GM23338 (cell line): ENCODE results near the gene UBC. TPM values are rescaled to one million over a fixed set of nuclear protein-coding genes. Genes with fewer than 3 reads are reported as not detected.
A peak's percentile ranks its signal among the peaks of the same experiment; 100 is the strongest.

Source experiments
- ATAC-seq: fragments of 200-7000 bp; cut with Tn5 transposase; 3 replicates; pipeline ENCODE4 v1.9.1; 2020
- DNase-seq: peaks from one replicate; pipeline ENCODE4 v3.0.0-alpha.2; 2015; ENCODE audit warnings: low spot score
- H2AFZ ChIP-seq: fragments of 200-600 bp; sonication (generic); 2 replicates; pipeline ENCODE4 v1.8.0; 2016; ENCODE audit warnings: antibody characterized with exemption, mild to moderate bottlenecking, moderate library complexity
- H3F3A ChIP-seq: fragments of 200-600 bp; sonication (generic); replicated peaks from 2 replicates; pipeline ENCODE4 v1.8.0; 2017; ENCODE audit warnings: antibody characterized with exemption, mixed run types, low read depth
- H3K27ac ChIP-seq: fragments of 200-600 bp; sonication (generic); 2 replicates; pipeline ENCODE4 v1.6.1; 2016; ENCODE audit warnings: low read depth
- H3K27me3 ChIP-seq: fragments of 200-600 bp; sonication (generic); 2 replicates; pipeline ENCODE4 v1.8.0; 2016; ENCODE audit warnings: mild to moderate bottlenecking, mixed run types, moderate library complexity; ENCODE audit not compliant: insufficient read depth
- H3K36me3 ChIP-seq: fragments of 200-600 bp; sonication (generic); 2 replicates; pipeline ENCODE4 v1.8.0; 2016; ENCODE audit warnings: mild to moderate bottlenecking; ENCODE audit not compliant: insufficient read depth
- H3K4me1 ChIP-seq: fragments of 200-600 bp; sonication (generic); 2 replicates; pipeline ENCODE4 v1.8.0; 2016; ENCODE audit warnings: mild to moderate bottlenecking, moderate library complexity; ENCODE audit not compliant: insufficient read depth
- H3K4me2 ChIP-seq: fragments of 200-600 bp; sonication (generic); 2 replicates; pipeline ENCODE4 v1.7.1; 2017; ENCODE audit warnings: mixed run types
- H3K4me3 ChIP-seq: fragments of 200-600 bp; sonication (generic); 2 replicates; pipeline ENCODE4 v1.6.1; 2016; ENCODE audit warnings: mixed run types
- H3K79me2 ChIP-seq: fragments of 200-600 bp; sonication (generic); replicated peaks from 2 replicates; pipeline ENCODE4 v1.8.0; 2017; ENCODE audit warnings: mild to moderate bottlenecking; ENCODE audit not compliant: insufficient read depth
- H3K9me2 ChIP-seq: fragments of 200-600 bp; sonication (generic); 2 replicates; pipeline ENCODE4 v1.8.0; 2017; ENCODE audit not compliant: insufficient read depth
- H4K20me1 ChIP-seq: fragments of 200-600 bp; sonication (generic); replicated peaks from 2 replicates; pipeline ENCODE4 v1.8.0; 2017; ENCODE audit warnings: mild to moderate bottlenecking; ENCODE audit not compliant: insufficient read depth
- H3K27ac Mint-ChIP-seq: 2 replicates; pipeline ENCODE4 v1.8.0; 2020; ENCODE audit warnings: inconsistent platforms, mild to moderate bottlenecking, moderate library complexity, mixed read lengths
- H3K27me3 Mint-ChIP-seq: 3 replicates; pipeline ENCODE4 v1.8.0; 2022; ENCODE audit warnings: low read depth, mild to moderate bottlenecking, moderate library complexity, mixed read lengths, inconsistent platforms; ENCODE audit not compliant: insufficient read depth, poor library complexity
- H3K36me3 Mint-ChIP-seq: 3 replicates; pipeline ENCODE4 v1.8.0; 2021; ENCODE audit warnings: low read depth, mild to moderate bottlenecking, inconsistent platforms, moderate library complexity, mixed read lengths
- H3K4me1 Mint-ChIP-seq: 3 replicates; pipeline ENCODE4 v1.8.0; 2020; ENCODE audit warnings: mild to moderate bottlenecking, inconsistent platforms, mixed read lengths
- H3K4me3 Mint-ChIP-seq: 3 replicates; pipeline ENCODE4 v1.8.0; 2021; ENCODE audit warnings: moderate library complexity, mild to moderate bottlenecking, inconsistent platforms, mixed read lengths
- H3K9me3 Mint-ChIP-seq: 3 replicates; pipeline ENCODE4 v1.8.0; 2020; ENCODE audit warnings: moderate library complexity, mild to moderate bottlenecking, inconsistent platforms, mixed read lengths
- EZH2phosphoT487 ChIP-seq: fragments of 200-600 bp; sonication (generic); IDR thresholded peaks from one replicate; pipeline ENCODE4 v1.8.1; 2018; ENCODE audit warnings: antibody characterized with exemption; ENCODE audit not compliant: unreplicated experiment
- JUNB ChIP-seq: IDR thresholded peaks from one replicate; pipeline ENCODE4 v1.6.1; 2016; ENCODE audit warnings: antibody characterized with exemption; ENCODE audit not compliant: unreplicated experiment
- POLR2AphosphoS5 ChIP-seq: IDR thresholded peaks from 2 replicates; pipeline ENCODE4 v1.6.1; 2016; ENCODE audit warnings: antibody characterized with exemption, low read depth
- STAT1 ChIP-seq: IDR thresholded peaks from one replicate; pipeline ENCODE4 v1.6.1; 2016; ENCODE audit warnings: antibody characterized with exemption; ENCODE audit not compliant: unreplicated experiment
- ZNF114 ChIP-seq: fragments of 250-450 bp; sonication (Bioruptor Pico); IDR thresholded peaks from 2 replicates; pipeline ENCODE4 v1.5.0; 2020; ENCODE audit warnings: mild to moderate bottlenecking, moderate library complexity
- ZNF331 ChIP-seq: fragments of 250-450 bp; sonication (Bioruptor Pico); IDR thresholded peaks from 2 replicates; pipeline ENCODE4 v1.5.0; 2020; ENCODE audit warnings: low read depth, mild to moderate bottlenecking, moderate library complexity
- polyA plus RNA-seq: library from polyadenylated mRNA; unstranded; fragments of >200 nt; fragmentation: Nextera tagmentation; extraction: Ambion mirVana; gene quantifications from 2 replicates; pipeline ENCODE4 v1.2.1, GENCODE V29; 2016
- total RNA-seq: library from RNA; depleted of rRNA; stranded (reverse); fragments of >200 nt; shearing (Covaris generic); gene quantifications from 2 replicates; pipeline ENCODE4 v1.2.3, GENCODE V29; 2014
- TF ChIP-seq, protein P1 (sequence below), 2 experiments: fragments of 200-600 bp in 1 of 2; sonication (generic) in 1 of 2; conservative IDR thresholded peaks; 2 replicates each; pipeline versions ENCODE4 v1.5.1 to v1.6.1; 2016 to 2017; ENCODE audit warnings: antibody characterized with exemption in 2 of 2, low read depth in 2 of 2, mild to moderate bottlenecking in 2 of 2, moderate library complexity in 1 of 2
- TF ChIP-seq, protein P2 (sequence below): fragments of 250-450 bp; sonication (Bioruptor Pico); IDR thresholded peaks from 2 replicates; pipeline ENCODE4 v1.5.0; 2020; ENCODE audit warnings: mild to moderate bottlenecking, moderate library complexity
- TF ChIP-seq, protein P3 (sequence below): IDR thresholded peaks from 2 replicates; pipeline ENCODE4 v1.6.1; 2016; ENCODE audit warnings: antibody characterized with exemption

UBC gene
- total and polyA plus RNA-seq, 2 experiments from 2014 or later = 511 to 665 TPM

DNA sequence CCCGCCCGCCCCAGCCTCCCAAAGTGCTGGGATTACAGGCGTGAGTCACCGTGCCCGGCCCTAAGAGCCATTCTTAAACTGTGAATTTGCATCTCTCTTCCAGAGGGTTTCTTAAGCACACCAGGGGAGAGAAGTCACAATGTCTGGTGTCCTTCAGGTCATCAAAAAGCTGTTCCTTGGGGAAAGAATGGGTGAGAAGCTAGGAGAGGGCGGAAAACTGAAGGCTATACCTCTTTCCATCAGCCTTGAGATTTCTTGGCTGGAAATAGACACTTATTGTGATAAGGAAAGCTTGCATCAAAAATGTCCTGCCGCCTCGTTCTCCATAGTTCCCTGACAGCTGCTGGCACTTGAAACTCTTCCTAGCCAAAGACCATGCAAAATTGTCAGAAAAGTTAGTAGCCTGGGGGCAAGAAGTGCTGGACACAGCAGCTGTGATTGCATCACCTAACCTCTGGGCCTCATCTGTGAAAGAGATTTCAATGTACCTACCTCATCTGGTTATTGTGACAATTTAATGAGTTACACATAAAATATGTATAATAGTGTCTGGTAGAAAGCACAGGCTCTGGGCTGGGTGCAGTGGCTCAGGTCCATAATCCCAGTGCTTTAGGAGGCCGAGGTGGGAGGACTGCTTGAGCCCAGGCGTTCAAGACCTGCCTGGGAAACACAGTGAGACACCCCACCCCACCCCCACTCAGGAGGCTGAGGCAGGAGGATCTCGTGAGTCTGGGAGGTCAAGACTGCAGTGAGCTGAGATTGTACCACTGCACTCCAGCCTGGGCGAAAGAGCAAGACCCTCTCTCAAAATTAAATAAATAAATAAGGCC lies 9.7 kb upstream of the UBC start (continued):
- TF ChIP-seq, protein P1, sequence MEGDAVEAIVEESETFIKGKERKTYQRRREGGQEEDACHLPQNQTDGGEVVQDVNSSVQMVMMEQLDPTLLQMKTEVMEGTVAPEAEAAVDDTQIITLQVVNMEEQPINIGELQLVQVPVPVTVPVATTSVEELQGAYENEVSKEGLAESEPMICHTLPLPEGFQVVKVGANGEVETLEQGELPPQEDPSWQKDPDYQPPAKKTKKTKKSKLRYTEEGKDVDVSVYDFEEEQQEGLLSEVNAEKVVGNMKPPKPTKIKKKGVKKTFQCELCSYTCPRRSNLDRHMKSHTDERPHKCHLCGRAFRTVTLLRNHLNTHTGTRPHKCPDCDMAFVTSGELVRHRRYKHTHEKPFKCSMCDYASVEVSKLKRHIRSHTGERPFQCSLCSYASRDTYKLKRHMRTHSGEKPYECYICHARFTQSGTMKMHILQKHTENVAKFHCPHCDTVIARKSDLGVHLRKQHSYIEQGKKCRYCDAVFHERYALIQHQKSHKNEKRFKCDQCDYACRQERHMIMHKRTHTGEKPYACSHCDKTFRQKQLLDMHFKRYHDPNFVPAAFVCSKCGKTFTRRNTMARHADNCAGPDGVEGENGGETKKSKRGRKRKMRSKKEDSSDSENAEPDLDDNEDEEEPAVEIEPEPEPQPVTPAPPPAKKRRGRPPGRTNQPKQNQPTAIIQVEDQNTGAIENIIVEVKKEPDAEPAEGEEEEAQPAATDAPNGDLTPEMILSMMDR (conservative IDR thresholded peaks at IDR 0.05; ENCODE audit: low read depth in 2 of 2) = no peak
- TF ChIP-seq POLR2AphosphoS5 (no peak), ZNF114 (no peak), STAT1 (no peak), EZH2phosphoT487 (no peak)

DNA sequence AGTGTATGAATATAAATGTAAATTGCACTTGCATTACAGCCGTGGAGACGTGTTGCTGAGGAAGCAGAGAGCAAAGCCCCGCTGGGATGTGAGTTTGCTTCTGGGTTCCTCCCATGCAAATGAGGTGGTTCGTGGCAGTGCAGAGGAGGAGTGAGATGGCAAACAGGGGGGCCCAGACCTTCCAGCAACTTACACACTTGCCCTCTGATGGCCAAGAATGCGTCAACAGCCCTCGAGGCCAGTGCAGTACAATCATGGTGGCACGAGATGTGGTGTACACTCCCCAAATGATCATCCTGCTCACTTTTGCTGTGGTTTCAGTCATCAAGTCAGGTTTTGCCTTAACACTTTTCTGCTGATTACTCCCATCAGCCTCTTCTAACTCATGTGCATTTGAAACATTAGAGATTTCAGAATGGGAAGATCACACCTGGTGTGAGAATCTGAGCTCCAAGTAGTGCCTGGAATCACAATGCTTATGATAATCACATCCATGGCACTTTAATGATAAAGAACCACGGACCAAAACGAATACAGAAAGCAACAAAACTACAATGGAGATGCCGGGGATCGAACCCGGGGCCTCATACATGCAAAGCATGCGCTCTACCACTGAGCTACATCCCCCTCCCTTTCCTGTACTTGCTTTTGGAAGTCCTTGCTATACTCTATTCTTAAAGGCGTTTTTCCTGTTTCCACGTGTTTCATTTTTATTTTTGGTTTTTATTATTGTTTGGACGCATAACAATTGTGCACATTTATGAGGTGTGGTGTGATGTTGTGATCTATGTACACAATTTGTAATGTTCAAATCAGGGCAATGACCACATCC lies 7.0 kb upstream of the UBC start:
- DNase-seq = peak; percentile 76
- Histone ChIP-seq H3K27ac (peak overlapping the region; percentile 93), H3K79me2 (no peaks in the 10 kb centered on the region), H3K4me3 (peak overlapping the region; percentile 52), H3K9me2 (no peaks in the 10 kb centered on the region), H3K27me3 (no peaks in the 10 kb centered on the region), H3K4me2 (peak overlapping the region; percentile 75), H3F3A (peaks cover 3% of the 10 kb centered on the region; the same call in 1 of the 2 replicates), H3K36me3 (no peaks in the 10 kb centered on the region), H3K4me1 (peaks cover 39% of the 10 kb centered on the region), H4K20me1 (no peaks in the 10 kb centered on the region), H2AFZ (0 out of 2 replicates have a peak overlapping the region, but pooled peaks have one; percentile 6)
- peaks cover 7% of the 10 kb centered on the region for H3K9me3 Mint-ChIP-seq
- ATAC-seq = peak; percentile 27
- no peaks in the 10 kb centered on the region; the same call in 2 of the 3 replicates for H3K36me3 Mint-ChIP-seq
- TF ChIP-seq, protein P2, sequence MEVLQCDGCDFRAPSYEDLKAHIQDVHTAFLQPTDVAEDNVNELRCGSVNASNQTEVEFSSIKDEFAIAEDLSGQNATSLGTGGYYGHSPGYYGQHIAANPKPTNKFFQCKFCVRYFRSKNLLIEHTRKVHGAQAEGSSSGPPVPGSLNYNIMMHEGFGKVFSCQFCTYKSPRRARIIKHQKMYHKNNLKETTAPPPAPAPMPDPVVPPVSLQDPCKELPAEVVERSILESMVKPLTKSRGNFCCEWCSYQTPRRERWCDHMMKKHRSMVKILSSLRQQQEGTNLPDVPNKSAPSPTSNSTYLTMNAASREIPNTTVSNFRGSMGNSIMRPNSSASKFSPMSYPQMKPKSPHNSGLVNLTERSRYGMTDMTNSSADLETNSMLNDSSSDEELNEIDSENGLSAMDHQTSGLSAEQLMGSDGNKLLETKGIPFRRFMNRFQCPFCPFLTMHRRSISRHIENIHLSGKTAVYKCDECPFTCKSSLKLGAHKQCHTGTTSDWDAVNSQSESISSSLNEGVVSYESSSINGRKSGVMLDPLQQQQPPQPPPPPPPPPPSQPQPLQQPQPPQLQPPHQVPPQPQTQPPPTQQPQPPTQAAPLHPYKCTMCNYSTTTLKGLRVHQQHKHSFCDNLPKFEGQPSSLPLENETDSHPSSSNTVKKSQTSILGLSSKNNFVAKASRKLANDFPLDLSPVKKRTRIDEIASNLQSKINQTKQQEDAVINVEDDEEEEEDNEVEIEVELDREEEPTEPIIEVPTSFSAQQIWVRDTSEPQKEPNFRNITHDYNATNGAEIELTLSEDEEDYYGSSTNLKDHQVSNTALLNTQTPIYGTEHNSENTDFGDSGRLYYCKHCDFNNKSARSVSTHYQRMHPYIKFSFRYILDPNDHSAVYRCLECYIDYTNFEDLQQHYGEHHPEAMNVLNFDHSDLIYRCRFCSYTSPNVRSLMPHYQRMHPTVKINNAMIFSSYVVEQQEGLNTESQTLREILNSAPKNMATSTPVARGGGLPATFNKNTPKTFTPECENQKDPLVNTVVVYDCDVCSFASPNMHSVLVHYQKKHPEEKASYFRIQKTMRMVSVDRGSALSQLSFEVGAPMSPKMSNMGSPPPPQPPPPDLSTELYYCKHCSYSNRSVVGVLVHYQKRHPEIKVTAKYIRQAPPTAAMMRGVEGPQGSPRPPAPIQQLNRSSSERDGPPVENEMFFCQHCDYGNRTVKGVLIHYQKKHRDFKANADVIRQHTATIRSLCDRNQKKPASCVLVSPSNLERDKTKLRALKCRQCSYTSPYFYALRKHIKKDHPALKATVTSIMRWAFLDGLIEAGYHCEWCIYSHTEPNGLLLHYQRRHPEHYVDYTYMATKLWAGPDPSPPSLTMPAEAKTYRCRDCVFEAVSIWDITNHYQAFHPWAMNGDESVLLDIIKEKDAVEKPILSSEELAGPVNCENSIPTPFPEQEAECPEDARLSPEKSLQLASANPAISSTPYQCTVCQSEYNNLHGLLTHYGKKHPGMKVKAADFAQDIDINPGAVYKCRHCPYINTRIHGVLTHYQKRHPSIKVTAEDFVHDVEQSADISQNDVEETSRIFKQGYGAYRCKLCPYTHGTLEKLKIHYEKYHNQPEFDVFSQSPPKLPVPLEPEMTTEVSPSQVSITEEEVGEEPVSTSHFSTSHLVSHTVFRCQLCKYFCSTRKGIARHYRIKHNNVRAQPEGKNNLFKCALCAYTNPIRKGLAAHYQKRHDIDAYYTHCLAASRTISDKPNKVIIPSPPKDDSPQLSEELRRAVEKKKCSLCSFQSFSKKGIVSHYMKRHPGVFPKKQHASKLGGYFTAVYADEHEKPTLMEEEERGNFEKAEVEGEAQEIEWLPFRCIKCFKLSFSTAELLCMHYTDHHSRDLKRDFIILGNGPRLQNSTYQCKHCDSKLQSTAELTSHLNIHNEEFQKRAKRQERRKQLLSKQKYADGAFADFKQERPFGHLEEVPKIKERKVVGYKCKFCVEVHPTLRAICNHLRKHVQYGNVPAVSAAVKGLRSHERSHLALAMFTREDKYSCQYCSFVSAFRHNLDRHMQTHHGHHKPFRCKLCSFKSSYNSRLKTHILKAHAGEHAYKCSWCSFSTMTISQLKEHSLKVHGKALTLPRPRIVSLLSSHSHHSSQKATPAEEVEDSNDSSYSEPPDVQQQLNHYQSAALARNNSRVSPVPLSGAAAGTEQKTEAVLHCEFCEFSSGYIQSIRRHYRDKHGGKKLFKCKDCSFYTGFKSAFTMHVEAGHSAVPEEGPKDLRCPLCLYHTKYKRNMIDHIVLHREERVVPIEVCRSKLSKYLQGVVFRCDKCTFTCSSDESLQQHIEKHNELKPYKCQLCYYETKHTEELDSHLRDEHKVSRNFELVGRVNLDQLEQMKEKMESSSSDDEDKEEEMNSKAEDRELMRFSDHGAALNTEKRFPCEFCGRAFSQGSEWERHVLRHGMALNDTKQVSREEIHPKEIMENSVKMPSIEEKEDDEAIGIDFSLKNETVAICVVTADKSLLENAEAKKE (CRISPR knock-in tag) = no peak
- no peak; the same call in 1 of the 2 replicates for TF ChIP-seq POLR2AphosphoS5
- TF ChIP-seq, protein P3, sequence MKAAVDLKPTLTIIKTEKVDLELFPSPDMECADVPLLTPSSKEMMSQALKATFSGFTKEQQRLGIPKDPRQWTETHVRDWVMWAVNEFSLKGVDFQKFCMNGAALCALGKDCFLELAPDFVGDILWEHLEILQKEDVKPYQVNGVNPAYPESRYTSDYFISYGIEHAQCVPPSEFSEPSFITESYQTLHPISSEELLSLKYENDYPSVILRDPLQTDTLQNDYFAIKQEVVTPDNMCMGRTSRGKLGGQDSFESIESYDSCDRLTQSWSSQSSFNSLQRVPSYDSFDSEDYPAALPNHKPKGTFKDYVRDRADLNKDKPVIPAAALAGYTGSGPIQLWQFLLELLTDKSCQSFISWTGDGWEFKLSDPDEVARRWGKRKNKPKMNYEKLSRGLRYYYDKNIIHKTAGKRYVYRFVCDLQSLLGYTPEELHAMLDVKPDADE = 0 out of 2 replicates have a peak, but pooled peaks have one; percentile 15
- TF ChIP-seq ZNF331 (CRISPR knock-in tag) = no peak
- TF ChIP-seq ZNF114 = no peak
- TF ChIP-seq JUNB = no peak
- TF ChIP-seq, protein P1 (conservative IDR thresholded peaks at IDR 0.05; ENCODE audit: low read depth in 2 of 2) = no peak
- peak overlapping the region; percentile 91 for H3K27ac Mint-ChIP-seq
- H3K4me1 Mint-ChIP-seq = peaks cover 60% of the 10 kb centered on the region
- peak overlapping the region; percentile 74 for H3K4me3 Mint-ChIP-seq
- peaks cover 26% of the 10 kb centered on the region for H3K27me3 Mint-ChIP-seq
